GM06990 (cell line): Measurements from ENCODE around the gene SLC66A2.

Experiments
- DNase-seq: peaks from one replicate; pipeline ENCODE4 v3.0.0-alpha.2; 2011; ENCODE audit not compliant: insufficient read length; ENCODE audit errors: extremely low read depth
- H3K27me3 ChIP-seq: replicated peaks from 2 replicates; pipeline ENCODE4 v1.6.0; 2011; ENCODE audit warnings: low read length; ENCODE audit not compliant: control insufficient read depth, insufficient read depth
- H3K36me3 ChIP-seq: 2 replicates; pipeline ENCODE4 v1.5.1; 2011; ENCODE audit warnings: low read length; ENCODE audit not compliant: control insufficient read depth, insufficient read depth
- H3K4me3 ChIP-seq: replicated peaks from 2 replicates; pipeline ENCODE4 v1.5.1; 2011; ENCODE audit warnings: low read depth, mild to moderate bottlenecking, control low read depth, low read length
- CTCF ChIP-seq: IDR thresholded peaks from 2 replicates; pipeline ENCODE4 v1.5.1; 2011; ENCODE audit warnings: low read length, control low read depth, mild to moderate bottlenecking, inconsistent platforms; ENCODE audit not compliant: insufficient read depth, poor library complexity, severe bottlenecking

The SLC66A2 gene

GRCh38 chr18:79905993-79906392, 45.5 kb downstream of the SLC66A2 start:
- Histone ChIP-seq H3K36me3 (peaks cover 5% of the 10 kb centered on the region), H3K4me3 (no peak overlapping the region), H3K27me3 (no peaks in the 10 kb centered on the region)
- DNase-seq, result no peak
- TF ChIP-seq CTCF, result no peak

GRCh38 chr18:79905389-79905911, 46.0 kb downstream of the SLC66A2 start:
- Histone ChIP-seq H3K36me3 (peaks cover 5% of the 10 kb centered on the region), H3K27me3 (no peaks in the 10 kb centered on the region), H3K4me3 (no peak overlapping the region)
- no peak for TF ChIP-seq CTCF
- DNase-seq, result no peak

GRCh38 chr18:79904357-79905147, 46.9 kb downstream of the SLC66A2 start:
- H3K27me3 ChIP-seq, result no peaks in the 10 kb centered on the region
- DNase-seq, result no peak
- peaks cover 5% of the 10 kb centered on the region for H3K36me3 ChIP-seq
- no peak overlapping the region for H3K4me3 ChIP-seq
- TF ChIP-seq CTCF, result no peak

- Histone ChIP-seq H3K4me3 (no peak overlapping the region), H3K27me3 (no peaks in the 10 kb centered on the region), H3K36me3 (peaks cover 5% of the 10 kb centered on the region)
- DNase-seq, result no peak
- TF ChIP-seq CTCF, result no peak
Observed at GRCh38 chr18:79903787-79904356, 47.6 kb downstream of the SLC66A2 start.

- Histone ChIP-seq H3K27me3 (no peaks in the 10 kb centered on the region), H3K36me3 (peaks cover 5% of the 10 kb centered on the region), H3K4me3 (no peak overlapping the region)
- DNase-seq, result no peak
- TF ChIP-seq CTCF, result no peak
Observed at GRCh38 chr18:79903071-79903635, 48.3 kb downstream of the SLC66A2 start.
